Omental fat pad (tissue), 4 donors: ENCODE data around the gene TTBK1. TPM values are rescaled to one million over a fixed set of nuclear protein-coding genes. Genes with fewer than 3 reads are reported as not detected.

Source experiments
- ATAC-seq: fragments of 150-250 bp; one replicate; pipeline ENCODE4 v1.9.1; 2016; ENCODE audit warnings: mild to moderate bottlenecking, moderate library complexity; ENCODE audit not compliant: low FRiP score
- DNase-seq: peaks from one replicate; pipeline ENCODE4 v3.0.0-alpha.2; 2019; ENCODE audit warnings: low spot score
- total RNA-seq, 4 donors: library from RNA; depleted of rRNA; stranded (reverse); fragments of >200 nt; gene quantifications; one replicate each; pipeline ENCODE4 v1.1.0, GENCODE V29; 2016
- TF ChIP-seq, protein P1 (sequence below), 3 donors: fragments of 450-650 bp; IDR thresholded peaks; one replicate each; pipeline ENCODE4 v1.5.1; 2016 to 2017; ENCODE audit warnings: antibody characterized with exemption in 3 of 3, mild to moderate bottlenecking in 3 of 3, moderate library complexity in 2 of 3

The TTBK1 gene
- total RNA-seq = not detected

DNA sequence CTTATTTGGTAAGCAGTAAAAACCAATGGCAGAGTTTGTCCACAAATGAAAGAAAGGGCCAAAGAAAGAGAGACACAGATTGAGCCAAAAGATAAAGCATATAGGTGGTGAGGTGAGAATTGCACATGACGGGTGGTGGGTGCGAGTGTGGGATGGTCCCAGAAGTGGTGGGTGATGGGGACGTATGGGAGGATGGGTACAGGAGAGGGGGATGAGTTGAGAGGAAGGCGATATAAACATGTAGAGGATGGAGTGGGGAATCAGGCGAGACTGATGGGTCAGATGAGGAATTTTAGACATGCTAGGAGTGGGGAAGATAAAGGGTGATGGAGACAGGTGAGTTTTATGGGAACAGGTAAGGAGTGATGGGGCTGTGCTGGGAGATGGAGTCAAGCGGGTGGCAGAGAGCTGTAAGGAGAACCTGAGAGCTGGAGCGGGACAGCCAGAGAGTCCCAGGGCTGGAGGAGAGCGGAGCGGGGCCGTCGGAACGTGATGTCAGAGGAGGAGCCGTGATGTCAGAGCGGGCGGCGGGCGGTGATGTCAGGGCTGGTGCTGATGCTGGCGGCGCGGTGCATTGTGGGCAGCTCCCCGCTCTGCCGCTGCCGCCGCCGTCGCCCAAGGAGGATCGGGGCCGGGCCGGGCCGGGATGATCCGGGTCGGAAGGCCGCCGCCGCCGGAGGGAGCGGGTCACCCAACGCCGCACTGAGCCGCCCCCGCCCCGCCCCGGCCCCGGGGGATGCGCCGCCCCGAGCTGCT lies at the start of gene TTBK1:
TSS of gene TTBK1 (plus strand) at position 574 of the 756 bp plus-strand sequence. CDS start 3,180 bp downstream, outside the sequence.
- DNase-seq = no peak
- TF ChIP-seq, protein P1, sequence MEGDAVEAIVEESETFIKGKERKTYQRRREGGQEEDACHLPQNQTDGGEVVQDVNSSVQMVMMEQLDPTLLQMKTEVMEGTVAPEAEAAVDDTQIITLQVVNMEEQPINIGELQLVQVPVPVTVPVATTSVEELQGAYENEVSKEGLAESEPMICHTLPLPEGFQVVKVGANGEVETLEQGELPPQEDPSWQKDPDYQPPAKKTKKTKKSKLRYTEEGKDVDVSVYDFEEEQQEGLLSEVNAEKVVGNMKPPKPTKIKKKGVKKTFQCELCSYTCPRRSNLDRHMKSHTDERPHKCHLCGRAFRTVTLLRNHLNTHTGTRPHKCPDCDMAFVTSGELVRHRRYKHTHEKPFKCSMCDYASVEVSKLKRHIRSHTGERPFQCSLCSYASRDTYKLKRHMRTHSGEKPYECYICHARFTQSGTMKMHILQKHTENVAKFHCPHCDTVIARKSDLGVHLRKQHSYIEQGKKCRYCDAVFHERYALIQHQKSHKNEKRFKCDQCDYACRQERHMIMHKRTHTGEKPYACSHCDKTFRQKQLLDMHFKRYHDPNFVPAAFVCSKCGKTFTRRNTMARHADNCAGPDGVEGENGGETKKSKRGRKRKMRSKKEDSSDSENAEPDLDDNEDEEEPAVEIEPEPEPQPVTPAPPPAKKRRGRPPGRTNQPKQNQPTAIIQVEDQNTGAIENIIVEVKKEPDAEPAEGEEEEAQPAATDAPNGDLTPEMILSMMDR (IDR thresholded peaks at IDR 0.05) = no peak
- no peak for ATAC-seq

DNA sequence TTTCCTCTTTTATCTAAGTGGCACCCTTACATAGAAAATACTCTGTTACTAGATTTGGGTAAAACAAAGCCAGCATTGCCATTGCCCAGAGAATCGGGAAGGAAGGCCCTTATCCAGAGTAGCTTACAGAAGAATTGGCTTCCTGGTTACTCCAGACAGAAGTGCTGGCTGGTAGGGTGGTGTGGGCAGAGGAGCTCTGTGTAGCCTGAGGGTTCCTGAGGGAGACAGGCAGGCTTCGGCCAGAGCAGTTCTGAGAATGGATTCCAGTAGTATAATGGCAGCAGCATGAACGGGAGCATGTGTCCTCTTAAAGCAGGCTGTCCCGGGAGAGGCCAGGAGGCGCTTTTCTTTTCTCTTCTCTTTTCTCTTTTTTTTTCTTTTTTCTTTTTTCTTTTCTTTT lies 49.4 kb upstream of the TTBK1 start:
- ATAC-seq (no peak), DNase-seq (no peak)
- TF ChIP-seq, protein P1 (IDR thresholded peaks at IDR 0.05) = no peak

DNA sequence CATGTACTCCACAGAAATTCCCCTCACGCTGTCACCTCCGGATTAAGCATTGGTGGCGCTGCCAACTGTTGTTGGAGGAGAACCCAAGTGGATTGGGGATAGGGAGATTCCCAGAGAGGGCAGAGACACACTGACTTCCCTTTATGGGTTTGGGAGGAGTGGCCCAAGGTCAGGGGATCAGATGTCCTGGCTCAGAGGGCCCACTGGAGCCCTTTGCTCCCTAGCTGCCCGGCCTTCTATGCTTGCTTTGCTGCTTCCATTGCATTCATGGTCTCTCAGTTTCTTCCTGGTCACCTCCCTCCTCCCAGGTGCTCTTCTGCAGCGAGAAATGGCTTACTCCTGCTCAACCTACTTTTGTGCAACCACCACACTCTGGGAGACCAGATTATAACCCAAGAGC lies 46.9 kb upstream of the TTBK1 start:
- DNase-seq (no peak), ATAC-seq (no peak)
- TF ChIP-seq, protein P1 (IDR thresholded peaks at IDR 0.05) = no peak

DNA sequence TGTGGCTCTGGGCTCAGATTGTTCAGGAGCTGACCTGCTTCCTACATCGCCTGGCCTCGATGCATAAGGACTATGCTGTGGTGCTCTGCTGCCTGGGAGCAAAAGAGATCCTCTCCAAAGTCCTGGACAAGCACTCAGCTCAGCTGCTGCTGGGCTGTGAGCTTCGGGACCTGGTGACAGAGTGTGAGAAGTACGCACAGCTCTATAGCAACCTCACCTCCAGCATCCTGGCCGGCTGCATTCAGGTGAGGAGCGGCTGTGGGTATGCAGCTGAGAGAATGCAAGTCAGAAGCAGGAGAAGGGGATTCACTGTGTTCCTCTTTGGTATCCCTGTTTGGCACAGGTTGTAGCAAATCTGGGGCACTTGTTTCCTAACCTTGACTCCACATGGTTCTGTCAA lies 43.4 kb upstream of the TTBK1 start:
- no peak for DNase-seq
- TF ChIP-seq, protein P1 (IDR thresholded peaks at IDR 0.05) = no peak
- ATAC-seq = no peak

DNA sequence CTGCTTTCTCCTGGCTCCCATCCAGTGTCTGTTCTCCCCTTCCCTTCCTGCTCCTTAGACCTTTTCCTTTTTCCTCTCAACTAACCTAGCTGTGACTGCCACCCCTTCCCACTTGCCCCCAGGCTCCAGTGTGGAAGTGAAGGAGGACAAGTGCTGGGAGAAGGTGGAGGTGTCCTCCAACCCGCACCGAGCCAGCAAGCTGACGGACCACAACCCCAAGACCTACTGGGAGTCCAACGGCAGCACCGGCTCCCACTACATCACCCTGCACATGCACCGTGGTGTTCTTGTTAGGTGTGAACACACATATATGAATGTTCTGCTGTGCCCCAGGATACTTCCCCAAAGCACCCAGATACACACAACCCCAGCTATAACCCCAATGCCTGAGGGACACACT lies 42.7 kb upstream of the TTBK1 start:
- ATAC-seq (no peak), DNase-seq (no peak)
- TF ChIP-seq, protein P1 (IDR thresholded peaks at IDR 0.05) = no peak

DNA sequence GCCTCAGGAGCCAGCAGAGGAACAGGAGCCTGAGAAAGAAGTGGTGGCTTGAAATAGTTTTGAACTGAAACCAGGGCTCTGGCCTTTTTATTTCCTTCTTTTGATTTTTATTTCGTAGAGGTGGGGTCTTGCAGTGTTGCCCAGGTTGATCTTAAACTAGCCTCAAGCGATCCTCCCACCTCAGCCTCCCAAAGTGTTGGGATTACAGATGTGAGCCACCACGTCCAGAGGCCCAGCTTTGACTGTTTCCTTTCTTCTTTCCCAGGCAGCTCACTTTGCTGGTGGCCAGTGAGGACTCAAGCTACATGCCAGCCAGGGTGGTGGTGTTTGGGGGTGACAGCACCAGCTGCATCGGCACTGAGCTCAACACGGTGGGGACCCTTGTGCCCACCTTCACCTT lies 40.8 kb upstream of the TTBK1 start:
- no peak for ATAC-seq
- TF ChIP-seq, protein P1 (IDR thresholded peaks at IDR 0.05) = no peak
- DNase-seq = no peak

DNA sequence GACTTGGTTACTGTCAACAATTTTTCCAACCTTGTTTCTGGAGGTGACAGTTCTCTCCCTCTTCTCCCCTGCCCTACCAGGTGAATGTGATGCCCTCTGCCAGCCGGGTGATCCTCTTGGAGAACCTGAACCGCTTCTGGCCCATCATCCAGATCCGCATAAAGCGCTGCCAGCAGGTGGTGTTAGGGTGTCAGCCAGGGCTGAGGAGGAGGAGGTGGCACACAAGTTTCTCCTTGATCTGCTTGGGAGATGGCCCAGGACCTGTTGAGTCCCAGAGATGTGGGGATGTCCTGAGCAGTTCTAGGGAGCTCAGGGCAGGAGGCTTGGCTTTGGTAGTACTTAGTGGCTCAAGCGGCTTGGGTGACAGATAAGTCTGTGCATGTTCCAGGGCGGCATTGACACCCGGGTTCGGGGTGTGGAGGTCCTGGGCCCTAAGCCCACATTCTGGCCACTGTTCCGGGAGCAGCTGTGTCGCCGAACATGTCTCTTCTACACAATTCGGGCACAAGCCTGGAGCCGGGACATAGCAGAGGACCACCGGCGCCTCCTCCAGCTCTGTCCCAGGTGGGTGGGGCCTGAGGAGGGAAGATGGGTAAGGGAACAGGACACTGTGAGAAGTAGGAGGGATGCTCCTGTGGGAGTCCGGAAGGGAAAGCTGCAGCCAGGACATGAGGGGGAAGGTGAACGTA lies 40.1 kb upstream of the TTBK1 start:
- DNase-seq = no peak
- TF ChIP-seq, protein P1 (IDR thresholded peaks at IDR 0.05) = no peak
- no peak for ATAC-seq
